Keratinocyte (primary cell): ENCODE measurements around the gene PLEKHO2. TPM values are rescaled to one million over a fixed set of nuclear protein-coding genes. Genes with fewer than 3 reads are reported as not detected.
A peak's percentile ranks its signal among the peaks of the same experiment; 100 is the strongest.

ENCODE experiments used
- DNase-seq: peaks from one replicate; pipeline ENCODE4 v3.0.0-alpha.2; 2011; ENCODE audit warnings: low read depth, missing footprints, low spot score
- FAIRE-seq: peaks from 2 replicates; lab custom pipeline; 2011; peaks lifted over from hg19 to GRCh38; lab: Jason Lieb, UNC
- H2AFZ ChIP-seq: 2 replicates; pipeline ENCODE4 v1.6.0; 2012; ENCODE audit warnings: low read length, control low read depth, inconsistent platforms; ENCODE audit not compliant: control insufficient read depth
- H3K27ac ChIP-seq: 2 replicates; pipeline ENCODE4 v1.5.1; 2011; ENCODE audit warnings: low read length; ENCODE audit not compliant: control insufficient read depth, insufficient read depth
- H3K27me3 ChIP-seq: 3 replicates; pipeline ENCODE4 v1.6.0; 2011; ENCODE audit warnings: low read length; ENCODE audit not compliant: control insufficient read depth, insufficient read depth; ENCODE audit errors: extremely low read depth
- H3K36me3 ChIP-seq, 2 experiments: 2 replicates in 1 of 2; 3 replicates in 1 of 2; pipeline ENCODE4 v1.5.1; 2011; ENCODE audit warnings: low read length in 2 of 2, mild to moderate bottlenecking in 1 of 2; ENCODE audit not compliant: control insufficient read depth in 2 of 2, insufficient read depth in 2 of 2; ENCODE audit errors: extremely low read depth in 1 of 2
- H3K4me1 ChIP-seq: 3 replicates; pipeline ENCODE4 v1.5.1; 2011; ENCODE audit warnings: low read length; ENCODE audit not compliant: control insufficient read depth, insufficient read depth; ENCODE audit errors: extremely low read depth
- H3K4me2 ChIP-seq: 3 replicates; pipeline ENCODE4 v1.6.0; 2011; ENCODE audit warnings: low read depth, low read length; ENCODE audit not compliant: control insufficient read depth, insufficient read depth; ENCODE audit errors: extremely low read depth
- H3K4me3 ChIP-seq, 3 experiments: fragments of 200-600 bp in 1 of 3; sonication (generic) in 1 of 3; 2 replicates in 2 of 3; 3 replicates in 1 of 3; pipeline ENCODE4 v1.5.1; 2011 to 2016; ENCODE audit warnings: low read length in 3 of 3, mild to moderate bottlenecking in 3 of 3, control low read depth in 2 of 3, inconsistent platforms in 1 of 3, low read depth in 1 of 3, mixed read lengths in 1 of 3, mixed run types in 1 of 3, moderate library complexity in 1 of 3; ENCODE audit not compliant: control insufficient read depth in 2 of 3, insufficient read depth in 2 of 3; ENCODE audit errors: extremely low read depth in 1 of 3
- H3K79me2 ChIP-seq: 2 replicates; pipeline ENCODE4 v1.6.0; 2012; ENCODE audit warnings: low read length; ENCODE audit not compliant: control insufficient read depth, insufficient read depth
- H3K9ac ChIP-seq: 3 replicates; pipeline ENCODE4 v1.6.0; 2011; ENCODE audit warnings: low read length; ENCODE audit not compliant: control insufficient read depth, insufficient read depth; ENCODE audit errors: extremely low read depth
- H3K9me1 ChIP-seq: 3 replicates; pipeline ENCODE4 v1.6.0; 2011; ENCODE audit warnings: low read length; ENCODE audit not compliant: control insufficient read depth, insufficient read depth; ENCODE audit errors: extremely low read depth
- H3K9me3 ChIP-seq: 2 replicates; pipeline ENCODE4 v1.5.1; 2012; ENCODE audit warnings: low read depth, low read length; ENCODE audit not compliant: control insufficient read depth
- H4K20me1 ChIP-seq: 3 replicates; pipeline ENCODE4 v1.6.0; 2011; ENCODE audit warnings: low read length; ENCODE audit not compliant: control insufficient read depth, insufficient read depth; ENCODE audit errors: extremely low read depth
- CTCF ChIP-seq, 3 experiments: IDR thresholded peaks in 1 of 3; conservative IDR thresholded peaks in 1 of 3; optimal IDR thresholded peaks in 1 of 3; 2 replicates in 2 of 3; 3 replicates in 1 of 3; pipeline versions ENCODE3 to v1.5.1; 2011; ENCODE audit warnings: low read length in 3 of 3, mild to moderate bottlenecking in 3 of 3, moderate library complexity in 2 of 3, control low read depth in 1 of 3, inconsistent platforms in 1 of 3; ENCODE audit not compliant: insufficient read depth in 2 of 3; ENCODE audit errors: extremely low read depth in 1 of 3
- EZH2 ChIP-seq: IDR thresholded peaks from one replicate; pipeline ENCODE4 v1.6.1; 2012; ENCODE audit warnings: inconsistent platforms, mild to moderate bottlenecking, low read length, moderate library complexity
- dilution Hi-C: fragments of 300-500 bp; cut with MboI; formaldehyde crosslinking; loops from one replicate; pipeline ENCODE4 v1.7.0; 2020; ENCODE audit warnings: low sequenced_read_pairs; ENCODE audit not compliant: extremely low pct_ligation_motif_present
- polyA plus RNA-seq, 5 experiments: library from polyadenylated mRNA; depleted of rRNA in 3 of 5; stranded (reverse) in 3 of 5; stranded (forward) in 1 of 5; unstranded in 1 of 5; fragments of >200 nt; gene quantifications; 1 replicate in 1 of 5; 2 replicates in 3 of 5; 3 replicates in 1 of 5; pipeline versions ENCODE4 v1.2.1 to v1.2.3, GENCODE V29; 2011 to 2012; ENCODE audit warnings: missing spikeins in 2 of 5, low read depth in 1 of 5, low replicate concordance in 1 of 5

The PLEKHO2 gene
- polyA plus RNA-seq, 1 donor (not counting 4 experiments of a cell fraction or from before 2014, with no cell fraction given) = 8.8 TPM

DNA sequence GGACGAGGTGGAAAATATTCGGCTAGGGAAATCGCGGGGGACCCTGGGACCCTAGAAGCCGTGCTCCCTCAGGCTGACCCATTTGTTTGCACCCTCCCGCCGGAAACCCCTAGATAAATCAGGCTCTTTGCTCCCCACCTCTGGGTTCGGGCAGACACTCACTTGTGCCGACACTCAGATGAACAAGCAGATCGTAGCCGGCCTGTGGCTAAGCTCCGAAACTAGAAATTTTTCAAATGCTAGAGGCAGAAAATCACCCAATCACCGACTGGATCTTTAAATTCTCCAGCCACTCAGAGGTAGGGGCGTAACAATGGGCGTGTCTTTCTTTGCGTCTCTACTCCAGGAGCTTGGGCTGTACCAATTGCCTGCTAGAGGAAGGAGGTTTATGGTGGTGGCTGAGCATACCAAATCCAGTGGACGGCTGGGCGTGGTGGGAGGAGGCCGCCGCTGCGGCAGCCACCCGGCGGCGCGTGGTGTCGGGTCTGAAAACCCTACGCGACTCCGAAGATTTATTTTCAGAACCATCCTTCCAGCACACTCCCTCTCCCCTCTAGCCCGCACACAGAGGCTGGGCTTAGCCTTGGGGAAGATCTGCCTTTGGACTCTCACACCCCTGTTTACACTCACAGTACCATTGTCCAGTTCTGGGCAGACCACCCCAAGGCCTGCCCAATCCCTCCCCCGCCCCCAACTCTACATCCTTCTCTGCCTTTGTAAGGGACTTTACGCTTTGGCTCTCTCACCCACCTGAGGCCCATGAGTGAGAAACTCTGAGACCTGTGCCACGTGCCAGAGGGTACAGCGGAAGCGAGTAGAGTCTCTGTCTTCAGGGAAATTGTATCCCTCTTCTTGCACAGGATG, 16.1 kb upstream of the PLEKHO2 start, which contains the start of gene PIF1:
TSS of gene PIF1 (minus strand) at position 217 of the 864 bp plus-strand sequence. CDS start 1,312 bp downstream, outside the sequence.
- Histone ChIP-seq H4K20me1 (no peaks in the 10 kb centered on the region), H3K4me1 (peaks cover 10% of the 10 kb centered on the region), H3K27me3 (no peaks in the 10 kb centered on the region), H3K9ac (peak within 1 kb of the TSS; percentile 79), H3K9me1 (no peaks in the 10 kb centered on the region), H3K4me2 (peak within 1 kb of the TSS; percentile 100), H3K79me2 (peaks cover 9% of the 10 kb centered on the region), H2AFZ (peak within 1 kb of the TSS; percentile 95), H3K4me3 (peak within 1 kb of the TSS; percentile 55 to 98 (median 75)), H3K36me3 (peaks cover 2 to 9% of the 10 kb centered on the region in 2 experiments), H3K9me3 (no peaks in the 10 kb centered on the region), H3K27ac (peak within 1 kb of the TSS; percentile 76)
- TF ChIP-seq CTCF (optimal IDR thresholded peaks at IDR 0.05 in 1 of 3, IDR thresholded peaks at IDR 0.05 in 1 of 3, conservative IDR thresholded peaks at IDR 0.05 in 1 of 3; ENCODE audit: extremely low read depth in 1 of 3, insufficient read depth in 2 of 3, low read length in 3 of 3) (no peak), EZH2 (no peak)
- FAIRE-seq (peak; percentile 85), DNase-seq (peak; percentile 86)
- dilution Hi-C loops = no loop called here

DNA sequence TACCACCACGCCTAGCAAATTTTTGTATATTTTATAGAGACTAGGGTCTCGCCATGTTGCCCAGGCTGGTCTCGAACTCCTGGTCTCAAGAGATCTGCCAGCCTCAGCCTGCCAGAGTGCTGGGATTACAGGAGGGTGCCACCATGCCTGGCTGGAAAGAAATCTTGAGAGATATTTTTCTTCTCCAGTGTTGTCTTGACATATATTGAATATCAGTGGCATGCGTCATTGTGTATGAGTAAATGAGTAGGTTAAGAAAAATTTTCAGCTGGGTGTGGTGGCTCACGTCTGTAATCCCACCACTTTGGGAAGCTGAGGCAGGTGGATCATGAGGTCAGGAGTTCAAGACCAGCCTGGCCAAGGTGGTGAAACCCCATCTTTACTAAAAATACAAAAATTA, 12.7 kb upstream of the PLEKHO2 start:
- H3K4me2 ChIP-seq = no peak overlapping the region
- no peak overlapping the region for H2AFZ ChIP-seq
- no peak overlapping the region for H3K9ac ChIP-seq
- H3K9me3 ChIP-seq = no peaks in the 10 kb centered on the region
- H3K36me3 ChIP-seq = no peaks in the 10 kb centered on the region
- FAIRE-seq (no peak), DNase-seq (no peak)
- peaks cover 10% of the 10 kb centered on the region for H3K4me1 ChIP-seq
- no peaks in the 10 kb centered on the region for H4K20me1 ChIP-seq
- peaks cover 9% of the 10 kb centered on the region for H3K79me2 ChIP-seq
- H3K27ac ChIP-seq = no peak overlapping the region
- TF ChIP-seq EZH2 (no peak), CTCF (optimal IDR thresholded peaks at IDR 0.05 in 1 of 3, IDR thresholded peaks at IDR 0.05 in 1 of 3, conservative IDR thresholded peaks at IDR 0.05 in 1 of 3; ENCODE audit: extremely low read depth in 1 of 3, insufficient read depth in 2 of 3, low read length in 3 of 3) (no peak)
- no peak overlapping the region for H3K4me3 ChIP-seq
- dilution Hi-C loops = no loop called here
- H3K9me1 ChIP-seq = no peaks in the 10 kb centered on the region
- H3K27me3 ChIP-seq = no peaks in the 10 kb centered on the region
